ENCODE results near the gene P2RY2. TPM values are rescaled to one million over a fixed set of nuclear protein-coding genes. Genes with fewer than 3 reads are reported as not detected.

Gene P2RY2
- total and polyA plus RNA-seq, 3 donors from 2014 or later = 0.94 to 3.6 (median 2.0) TPM

GRCh38 chr11:73241300-73241699 is 23.2 kb downstream of the P2RY2 start:
- peaks cover 7% of the 10 kb centered on the region for H3K4me1 ChIP-seq
- H3K4me3 ChIP-seq = no peak overlapping the region
- no peak overlapping the region for H3K27ac ChIP-seq
- 86 to 92% methylated on average over 4 of the region's 4 CpGs for WGBS, 2 donors
- H3K27me3 ChIP-seq = no peaks in the 10 kb centered on the region
- TF ChIP-seq POLR2A (IDR thresholded peaks at IDR 0.05) (no peak), CTCF (IDR thresholded peaks at IDR 0.05) (no peak)
- intact Hi-C loops (cut with DNase I; ENCODE audit: low total_unique reads) = no loop called here
- H3K9me3 ChIP-seq = no peaks in the 10 kb centered on the region
- H3K36me3 ChIP-seq (ENCODE audit: low read depth, missing control alignments) = no peaks in the 10 kb centered on the region
- no peak for DNase-seq

GRCh38 chr11:73242251-73243092 is 24.4 kb downstream of the P2RY2 start:
- Histone ChIP-seq H3K4me3 (no peak overlapping the region), H3K27ac (no peak overlapping the region), H3K27me3 (no peaks in the 10 kb centered on the region), H3K4me1 (peaks cover 7% of the 10 kb centered on the region), H3K9me3 (no peaks in the 10 kb centered on the region), H3K36me3 (ENCODE audit: low read depth, missing control alignments) (no peaks in the 10 kb centered on the region)
- TF ChIP-seq POLR2A (IDR thresholded peaks at IDR 0.05) (no peak), CTCF (IDR thresholded peaks at IDR 0.05) (peak; percentile 78 to 85 (median 80))
- 33 to 41% methylated on average over 12 of the region's 12 CpGs for WGBS, 2 donors
- DNase-seq = peak; percentile 81
- intact Hi-C loops (cut with DNase I; ENCODE audit: low total_unique reads) = no loop called here

GRCh38 chr11:73243093-73243485 is 25.0 kb downstream of the P2RY2 start:
- TF ChIP-seq POLR2A (IDR thresholded peaks at IDR 0.05) = no peak
- no peak for TF ChIP-seq CTCF (IDR thresholded peaks at IDR 0.05)
- DNase-seq = no peak
- no peaks in the 10 kb centered on the region for H3K36me3 ChIP-seq (ENCODE audit: low read depth, missing control alignments)
- H3K4me3 ChIP-seq = no peak overlapping the region
- no peaks in the 10 kb centered on the region for H3K9me3 ChIP-seq
- intact Hi-C loops (cut with DNase I; ENCODE audit: low total_unique reads) = no loop called here
- H3K27ac ChIP-seq = no peak overlapping the region
- H3K27me3 ChIP-seq = no peaks in the 10 kb centered on the region
- peaks cover 7% of the 10 kb centered on the region for H3K4me1 ChIP-seq
- WGBS, 2 donors = 78 to 89% methylated on average over 7 to 8 of the region's 8 CpGs

GRCh38 chr11:73244589-73245240 is 26.6 kb downstream of the P2RY2 start:
- TF ChIP-seq CTCF (IDR thresholded peaks at IDR 0.05) (no peak), POLR2A (IDR thresholded peaks at IDR 0.05) (no peak)
- WGBS, 2 donors = 59 to 62% methylated on average over 4 of the region's 4 CpGs
- intact Hi-C loops (cut with DNase I; ENCODE audit: low total_unique reads) = no loop called here

More at GRCh38 chr11:73244589-73245240, 26.6 kb downstream of the P2RY2 start:
- Histone ChIP-seq H3K4me3 (no peak overlapping the region), H3K27me3 (no peaks in the 10 kb centered on the region), H3K27ac (no peak overlapping the region), H3K9me3 (no peaks in the 10 kb centered on the region), H3K36me3 (ENCODE audit: low read depth, missing control alignments) (no peaks in the 10 kb centered on the region), H3K4me1 (peaks cover 7% of the 10 kb centered on the region)
- DNase-seq = no peak
